HepG2 (cell line): ENCODE measurements around the gene PCSK2. TPM values are rescaled to one million over a fixed set of nuclear protein-coding genes. Genes with fewer than 3 reads are reported as not detected.

Source experiments
- ATAC-seq: fragments of 200-7000 bp; cut with Tn5 transposase; 3 replicates; pipeline ENCODE4 v1.9.1; 2020; ENCODE audit warnings: mild to moderate bottlenecking, moderate library complexity
- BruUV-seq: library from RNA; stranded (reverse); fragments of 400-500 nt; replicated peaks from 2 replicates; lab custom pipeline; 2021; lab: Mats Ljungman, UMichigan
- CTCF ChIA-PET: fragments of 300-600 bp; formaldehyde crosslinking; extraction: SDS; loops from one replicate; lab custom pipeline; 2021; ENCODE audit warnings: low total read pairs, inconsistent platforms, low intra/inter-chr PET ratio; lab: Yijun Ruan, JAX
- POLR2A ChIA-PET: fragments of 350-600 bp; sonication (Branson Sonifier 250); formaldehyde crosslinking; loops from one replicate; lab custom pipeline; 2020; ENCODE audit warnings: antibody characterized with exemption, inconsistent platforms; lab: Yijun Ruan, JAX
- DNase-seq: peaks from one replicate; pipeline ENCODE4 v3.0.0-alpha.2; 2015; ENCODE audit warnings: low spot score
- FAIRE-seq: peaks from 3 replicates; lab custom pipeline; 2011; peaks lifted over from hg19 to GRCh38; lab: Jason Lieb, UNC
- H2AFZ ChIP-seq: one replicate; pipeline ENCODE4 v1.6.1; 2011; ENCODE audit warnings: low read length, inconsistent platforms
- H3K27ac ChIP-seq: fragments of 300-600 bp; 3 replicates; pipeline ENCODE4 v1.8.0; 2011; ENCODE audit warnings: mixed run types, mild to moderate bottlenecking, mixed read lengths, low read length, inconsistent platforms; ENCODE audit not compliant: insufficient read depth; ENCODE audit errors: extremely low read length
- H3K27me3 ChIP-seq, 2 experiments: fragments of 200-600 bp in 1 of 2; 2 replicates in 1 of 2; 3 replicates in 1 of 2; pipeline versions ENCODE4 v1.6.0 to v1.8.0; 2011; ENCODE audit warnings: low read length in 2 of 2, mild to moderate bottlenecking in 2 of 2, moderate library complexity in 2 of 2, inconsistent platforms in 1 of 2; ENCODE audit not compliant: insufficient read depth in 2 of 2, control insufficient read depth in 1 of 2
- H3K36me3 ChIP-seq, 2 experiments: fragments of 200-600 bp in 1 of 2; replicated peaks in 1 of 2; 2 replicates in 1 of 2; 3 replicates in 1 of 2; pipeline versions ENCODE4 v1.5.1 to v1.8.0; 2011; ENCODE audit warnings: low read length in 2 of 2, inconsistent platforms in 1 of 2; ENCODE audit not compliant: insufficient read depth in 2 of 2, control insufficient read depth in 1 of 2
- H3K4me1 ChIP-seq: 2 replicates; pipeline ENCODE4 v1.5.1; 2012; ENCODE audit warnings: low read length, inconsistent platforms; ENCODE audit not compliant: insufficient read depth
- H3K4me2 ChIP-seq: 2 replicates; pipeline ENCODE4 v1.6.0; 2011; ENCODE audit warnings: low read depth, low read length, inconsistent platforms
- H3K4me3 ChIP-seq, 3 experiments: fragments of 200-600 bp in 1 of 3; sonication (generic), shearing (Covaris generic) in 1 of 3; replicated peaks in 1 of 3; 2 replicates each; pipeline ENCODE4 v1.5.1; 2011 to 2016; ENCODE audit warnings: low read length in 3 of 3, inconsistent platforms in 2 of 3, low read depth in 2 of 3, mild to moderate bottlenecking in 2 of 3, control low read depth in 1 of 3, mixed read lengths in 1 of 3; ENCODE audit not compliant: insufficient read depth in 1 of 3
- H3K79me2 ChIP-seq: one replicate; pipeline ENCODE4 v1.6.1; 2011; ENCODE audit warnings: low read length, inconsistent platforms; ENCODE audit not compliant: insufficient read depth
- H3K9ac ChIP-seq: 2 replicates; pipeline ENCODE4 v1.6.0; 2011; ENCODE audit warnings: mild to moderate bottlenecking, low read depth, low read length, inconsistent platforms; ENCODE audit not compliant: insufficient read depth
- H3K9me3 ChIP-seq: 2 replicates; pipeline ENCODE4 v1.5.1; 2012; ENCODE audit warnings: mild to moderate bottlenecking, low read length
- H4K20me1 ChIP-seq: 2 replicates; pipeline ENCODE4 v1.6.0; 2011; ENCODE audit warnings: inconsistent platforms, mild to moderate bottlenecking, low read length, moderate library complexity; ENCODE audit not compliant: insufficient read depth
- CENPX ChIP-seq: sonication (generic); formaldehyde crosslinking; IDR thresholded peaks from 2 replicates; pipeline ENCODE4 v1.9.0; 2021; ENCODE audit warnings: mild to moderate bottlenecking, missing genetic modification reagents, moderate library complexity
- DPF2 ChIP-seq: sonication (generic); formaldehyde crosslinking; IDR thresholded peaks from 2 replicates; pipeline ENCODE4 v1.4.0; 2020; ENCODE audit warnings: mild to moderate bottlenecking, low read depth, missing genetic modification reagents, borderline replicate concordance
- ESRRA ChIP-seq: sonication (generic); formaldehyde crosslinking; IDR thresholded peaks from 2 replicates; pipeline ENCODE4 v1.5.1; 2020; ENCODE audit warnings: mild to moderate bottlenecking, low read depth, missing genetic modification reagents
- FOXA3 ChIP-seq: IDR thresholded peaks from 2 replicates; pipeline ENCODE4 v1.6.1; 2016; ENCODE audit warnings: missing genetic modification reagents, missing compliant biosample characterization
- HES4 ChIP-seq: sonication (generic); formaldehyde crosslinking; IDR thresholded peaks from 2 replicates; pipeline ENCODE4 v1.9.0; 2021; ENCODE audit warnings: mild to moderate bottlenecking, missing genetic modification reagents, borderline replicate concordance
- HINFP ChIP-seq: sonication (generic); formaldehyde crosslinking; IDR thresholded peaks from 2 replicates; pipeline ENCODE4 v1.4.0; 2020; ENCODE audit warnings: low read depth, mild to moderate bottlenecking, missing genetic modification reagents
- KDM3A ChIP-seq: IDR thresholded peaks from 2 replicates; pipeline ENCODE4 v1.6.1; 2018; ENCODE audit warnings: low read depth, missing compliant biosample characterization
- NCOA1 ChIP-seq: sonication (generic); formaldehyde crosslinking; IDR thresholded peaks from 2 replicates; pipeline ENCODE4 v1.9.0; 2021; ENCODE audit warnings: missing genetic modification reagents
- PHF20 ChIP-seq: sonication (generic); formaldehyde crosslinking; IDR thresholded peaks from 2 replicates; pipeline ENCODE4 v1.5.0; 2020; ENCODE audit warnings: mild to moderate bottlenecking, missing genetic modification reagents
- ZBTB49 ChIP-seq: sonication (generic); formaldehyde crosslinking; IDR thresholded peaks from 2 replicates; pipeline ENCODE4 v1.4.0; 2020; ENCODE audit warnings: missing genetic modification reagents, borderline replicate concordance
- ZBTB7A ChIP-seq: sonication (generic); formaldehyde crosslinking; IDR thresholded peaks from 2 replicates; pipeline ENCODE4 v1.8.0; 2022; ENCODE audit warnings: mild to moderate bottlenecking, missing genetic modification reagents
- ZNF589 ChIP-seq: sonication (generic); formaldehyde crosslinking; conservative IDR thresholded peaks from 2 replicates; pipeline ENCODE4 v1.8.0; 2022; ENCODE audit warnings: mild to moderate bottlenecking, moderate library complexity, missing genetic modification reagents
- WGBS: methylation state at CpG from one replicate; pipeline ENCODE4 v1.1.6; 2017; ENCODE audit warnings: low lambda C conversion rate; 5-methylcytosine and 5-hydroxymethylcytosine counted together
- in situ Hi-C: cut with HindIII; loops from 2 replicates; pipeline ENCODE4 v1.10.0; 2017; ENCODE audit warnings: low pct_unique_long_range_greater_than_20kb; ENCODE audit not compliant: extremely low pct_ligation_motif_present
- intact Hi-C: fragments of 100-400 bp; cut with micrococcal nuclease; formaldehyde crosslinking; loops from one replicate; pipeline ENCODE4 v1.10.0; 2022; ENCODE audit not compliant: unreplicated experiment
- polyA plus RNA-seq, 8 experiments: library from polyadenylated mRNA; depleted of rRNA in 3 of 8; stranded (reverse) in 7 of 8; unstranded in 1 of 8; fragments of >200 nt; fragmentation: Illumina TruSeq in 4 of 8; extraction: Trizol in 4 of 8; gene quantifications; 2 replicates each; pipeline versions ENCODE4 v1.2.1 to v1.2.3, GENCODE V29; 2011 to 2016; ENCODE audit warnings: low read depth in 4 of 8, missing spikeins in 1 of 8, mixed read lengths in 1 of 8; ENCODE audit not compliant: insufficient read depth in 1 of 8
- total RNA-seq, 5 experiments: library from RNA; depleted of rRNA; stranded (reverse); fragments of >200 nt; fragmentation: Illumina TruSeq; extraction: Trizol; gene quantifications; 2 replicates each; pipeline ENCODE4 v1.2.3, GENCODE V29; 2016; ENCODE audit warnings: low read depth in 1 of 5

PCSK2 gene
- total and polyA plus RNA-seq, 2 of the 13 experiments (the other 11 are each of a cell fraction or from before 2014, with no cell fraction given) = not detected

DNA sequence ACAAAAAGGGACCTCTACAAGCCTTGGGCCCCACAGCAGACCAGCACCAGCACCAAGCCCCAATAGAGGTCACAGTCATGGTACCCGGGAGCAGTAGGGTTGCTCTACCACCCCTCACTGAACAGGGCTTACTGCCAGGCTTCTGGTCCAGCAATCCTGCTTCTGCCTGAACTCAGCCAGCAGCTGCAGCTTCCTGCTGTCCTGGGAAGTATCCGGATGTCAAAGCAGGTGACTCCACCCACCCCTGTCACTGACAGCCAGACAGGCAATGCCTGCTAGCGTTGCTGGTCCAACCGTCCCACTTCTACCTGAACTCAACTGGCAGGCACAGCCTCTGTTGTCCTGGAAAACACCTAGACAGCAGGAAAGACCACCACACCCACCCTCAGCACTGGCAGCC is 47.0 kb upstream of the PCSK2 start:
- no peak overlapping the region for H2AFZ ChIP-seq
- no TSS peak for BruUV-seq
- H3K27me3 ChIP-seq = no peaks in the 10 kb centered on the region
- no peak for FAIRE-seq
- intact Hi-C loops = no loop called here
- no peaks in the 10 kb centered on the region for H4K20me1 ChIP-seq
- no peak overlapping the region for H3K4me2 ChIP-seq
- WGBS = 26% methylated on average over 3 of the region's 4 CpGs
- in situ Hi-C loops = no loop called here
- H3K4me1 ChIP-seq = no peaks in the 10 kb centered on the region
- TF ChIP-seq HES4 (0 out of 2 replicates have a peak, but pooled peaks have one; percentile 35), ESRRA (CRISPR knock-in tag) (no peak)
- H3K36me3 ChIP-seq = no peaks in the 10 kb centered on the region
- POLR2A ChIA-PET = no interaction called here
- no peak overlapping the region for H3K4me3 ChIP-seq
- no peaks in the 10 kb centered on the region for H3K79me2 ChIP-seq
- DNase-seq = no peak
- peaks cover under 1% of the 10 kb centered on the region; the same call in 1 of the 2 replicates for H3K9me3 ChIP-seq
- no peak; the same call in 2 of the 3 replicates for ATAC-seq
- H3K9ac ChIP-seq = no peak overlapping the region
- H3K27ac ChIP-seq = no peak overlapping the region
- CTCF ChIA-PET = no interaction called here

GRCh38 chr20:17189976-17190695 is 36.7 kb upstream of the PCSK2 start:
- in situ Hi-C loops (no loop called here), intact Hi-C loops (no loop called here)
- no peak overlapping the region for H3K4me3 ChIP-seq
- no peak for FAIRE-seq
- no peaks in the 10 kb centered on the region for H4K20me1 ChIP-seq
- no peak overlapping the region for H3K27ac ChIP-seq
- no peak overlapping the region for H3K9ac ChIP-seq
- H2AFZ ChIP-seq = no peak overlapping the region
- H3K27me3 ChIP-seq = no peaks in the 10 kb centered on the region
- BruUV-seq = no TSS peak
- H3K4me1 ChIP-seq = no peaks in the 10 kb centered on the region
- ChIA-PET POLR2A (no interaction called here), CTCF (no interaction called here)
- no peak for DNase-seq
- no peaks in the 10 kb centered on the region for H3K36me3 ChIP-seq
- ATAC-seq = no peak
- H3K9me3 ChIP-seq = peaks cover 1% of the 10 kb centered on the region; the same call in 1 of the 2 replicates
- H3K79me2 ChIP-seq = no peaks in the 10 kb centered on the region
- no peak overlapping the region for H3K4me2 ChIP-seq
- 13% methylated on average over 6 of the region's 6 CpGs for WGBS
- TF ChIP-seq ZBTB7A (CRISPR knock-in tag) = no peak
- TF ChIP-seq PHF20 (CRISPR knock-in tag) = no peak
- TF ChIP-seq CENPX (CRISPR knock-in tag) = no peak
- TF ChIP-seq KDM3A = no peak
- TF ChIP-seq FOXA3 (CRISPR knock-in tag) = no peak
- no peak for TF ChIP-seq ZNF589 (CRISPR knock-in tag)
- no peak for TF ChIP-seq ZBTB49
- no peak for TF ChIP-seq NCOA1
- TF ChIP-seq HINFP (CRISPR knock-in tag) = no peak
- no peak for TF ChIP-seq DPF2
